ENCODE results near the gene PDCD7.

DNA sequence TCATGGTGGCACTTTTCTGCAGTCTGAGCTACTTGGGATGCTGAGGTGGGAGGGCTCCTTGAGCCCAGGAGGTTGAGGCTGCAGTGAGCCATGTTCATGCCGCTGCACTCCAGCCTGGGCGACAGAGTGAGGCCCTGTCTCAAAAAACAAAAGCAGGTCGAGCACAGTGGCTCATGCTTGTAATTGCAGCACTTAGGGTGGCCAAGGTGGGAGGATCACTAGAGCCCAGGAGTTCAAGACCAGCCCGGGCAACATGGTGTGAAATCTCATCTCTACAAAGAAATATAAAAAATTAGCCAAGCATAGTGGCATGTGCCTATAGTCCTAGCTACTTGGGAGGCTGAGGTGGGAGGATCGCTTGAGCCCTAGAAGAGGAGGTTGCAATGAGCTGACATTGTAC, 28.6 kb downstream of the PDCD7 start:
- TF ChIP-seq CTCF (IDR thresholded peaks at IDR 0.05; ENCODE audit: borderline replicate concordance, extremely low read depth, low read length, poor library complexity, severe bottlenecking) (no peak), EZH2 (IDR thresholded peaks at IDR 0.05; ENCODE audit: borderline replicate concordance, low read depth, low read length, severe bottlenecking) (no peak)
